ENCODE measurements around the gene RASGEF1B.

RASGEF1B gene

DNA sequence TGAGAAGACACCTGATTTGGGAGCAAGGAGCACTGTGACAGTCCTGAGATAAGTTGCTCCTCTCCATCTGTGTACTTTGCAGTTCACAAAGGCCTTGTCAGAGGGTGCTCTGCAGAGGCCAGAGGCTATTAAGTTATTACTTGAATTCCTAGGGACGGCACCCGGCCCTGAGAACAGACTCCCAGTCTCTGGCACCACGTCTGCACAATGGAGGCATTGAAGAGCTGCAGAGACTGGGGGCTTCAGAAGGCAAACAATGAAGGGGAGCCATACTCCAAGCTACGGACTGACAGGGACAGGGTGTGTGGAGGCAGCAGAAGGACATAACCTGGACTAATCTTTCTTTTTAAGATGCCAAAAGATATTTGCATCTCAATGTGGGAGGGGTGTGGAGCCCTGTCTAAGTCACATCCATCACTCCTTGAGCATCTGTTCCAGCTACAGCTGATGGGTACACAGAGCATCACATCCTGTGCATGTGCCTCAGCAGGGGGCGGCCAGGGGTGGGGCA, 11.5 kb downstream of the RASGEF1B start:
- Histone ChIP-seq H3K9me3 (ENCODE audit: control extremely low read depth in 1 of 5, control insufficient read depth in 4 of 5, insufficient read depth in 2 of 5, low read depth in 1 of 5, low read length in 4 of 5) (no peaks in the 10 kb centered on the region), H3K27me3 (replicated peaks in 2 of 5; ENCODE audit: control insufficient read depth in 4 of 5, insufficient read depth in 5 of 5, low read length in 4 of 5) (no peaks in the 10 kb centered on the region), H3K4me1 (ENCODE audit: control extremely low read depth in 1 of 4, control insufficient read depth in 4 of 4, insufficient read depth in 4 of 4, low read length in 3 of 4) (peaks cover 3 to 15% (median 8%) of the 10 kb centered on the region in 4 experiments), H3K36me3 (ENCODE audit: control insufficient read depth in 4 of 4, insufficient read depth in 4 of 4, low read length in 3 of 4) (peaks cover 0 to 26% (median 8%) of the 10 kb centered on the region in 4 experiments), H3K27ac (ENCODE audit: insufficient read depth in 1 of 2, low read depth in 1 of 2, low read length in 2 of 2, poor library complexity in 1 of 2, severe bottlenecking in 2 of 2) (no peak overlapping the region), H3K4me3 (ENCODE audit: control insufficient read depth in 1 of 7, extremely low read depth in 1 of 7, insufficient read depth in 4 of 7, low read depth in 2 of 7, low read length in 6 of 7) (no peak overlapping the region)
- 100% methylated on average over 3 of the region's 5 CpGs for WGBS (ENCODE audit: insufficient coverage)
- no peak for DNase-seq
- POLR2A ChIA-PET = no interaction called here
- CTCF ChIA-PET = interaction anchor here (0.8 to 1.1 kb wide), 3 partner anchors 9 to 384 kb away, joined by 3 read pairs; no protein-coding TSS in a partner anchor

DNA sequence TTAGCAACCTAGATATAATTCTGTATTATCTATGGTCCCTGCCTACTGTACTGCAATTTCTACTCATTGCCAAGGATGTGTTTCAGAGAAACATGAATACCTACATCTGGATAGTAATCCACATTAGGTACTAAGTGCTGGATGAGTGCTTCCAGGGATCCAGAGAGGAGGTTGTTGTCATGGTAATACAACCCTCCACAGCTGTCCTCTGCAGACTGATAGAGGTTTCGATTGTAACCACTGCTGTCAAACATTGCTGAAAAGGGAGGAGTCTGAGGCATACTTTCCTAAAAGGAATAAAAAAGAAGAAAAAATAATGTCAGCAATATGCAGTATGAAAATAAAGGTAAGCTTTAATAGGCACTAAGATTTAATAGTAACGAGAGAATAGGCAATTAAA, 12.5 kb downstream of the RASGEF1B start:
- POLR2A ChIA-PET = no interaction called here
- Histone ChIP-seq H3K9me3 (ENCODE audit: control extremely low read depth in 1 of 5, control insufficient read depth in 4 of 5, insufficient read depth in 2 of 5, low read depth in 1 of 5, low read length in 4 of 5) (no peaks in the 10 kb centered on the region), H3K27me3 (replicated peaks in 2 of 5; ENCODE audit: control insufficient read depth in 4 of 5, insufficient read depth in 5 of 5, low read length in 4 of 5) (no peaks in the 10 kb centered on the region), H3K4me3 (ENCODE audit: control insufficient read depth in 1 of 7, extremely low read depth in 1 of 7, insufficient read depth in 4 of 7, low read depth in 2 of 7, low read length in 6 of 7) (no peak overlapping the region), H3K4me1 (ENCODE audit: control extremely low read depth in 1 of 4, control insufficient read depth in 4 of 4, insufficient read depth in 4 of 4, low read length in 3 of 4) (peaks cover 9 to 26% (median 16%) of the 10 kb centered on the region in 4 experiments), H3K27ac (ENCODE audit: insufficient read depth in 1 of 2, low read depth in 1 of 2, low read length in 2 of 2, poor library complexity in 1 of 2, severe bottlenecking in 2 of 2) (no peak overlapping the region), H3K36me3 (ENCODE audit: control insufficient read depth in 4 of 4, insufficient read depth in 4 of 4, low read length in 3 of 4) (peaks cover 0 to 26% (median 8%) of the 10 kb centered on the region in 4 experiments)
- CTCF ChIA-PET = interaction anchor here (1.0 to 1.2 kb wide), 3 partner anchors 8 to 386 kb away, joined by 3 to 6 read pairs (median 3); no protein-coding TSS in a partner anchor
- no peak for DNase-seq
- WGBS (ENCODE audit: insufficient coverage) = 100% methylated on average over 2 of the region's 2 CpGs

DNA sequence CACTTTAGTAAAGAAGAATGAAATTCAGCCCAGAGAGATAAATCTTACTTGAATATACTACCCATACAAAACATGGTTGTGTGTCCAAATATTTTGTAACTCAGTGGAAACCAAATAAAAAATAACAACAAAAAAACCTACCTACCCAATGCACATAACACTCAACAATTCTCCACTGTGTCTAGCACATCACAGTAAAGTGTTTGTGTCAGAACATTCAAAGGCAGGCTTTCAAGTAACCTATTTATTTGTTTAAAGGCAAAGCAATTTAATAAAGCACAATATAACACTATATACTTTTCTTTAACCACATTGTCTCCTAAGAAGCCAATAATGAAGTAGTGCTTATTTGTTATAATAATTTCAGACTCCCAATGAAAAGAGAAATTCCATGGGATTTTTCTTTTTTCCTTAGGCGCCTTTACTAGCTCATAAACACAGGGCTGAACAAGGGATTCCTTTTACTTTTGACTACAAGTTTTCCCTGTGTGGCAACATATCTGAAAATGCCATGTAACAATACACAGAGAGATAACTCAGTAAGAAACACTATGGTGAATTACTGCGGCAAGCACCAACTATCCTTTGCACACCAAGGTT, 13.7 kb downstream of the RASGEF1B start:
- no peak for DNase-seq
- H3K4me1 ChIP-seq (ENCODE audit: control extremely low read depth in 1 of 4, control insufficient read depth in 4 of 4, insufficient read depth in 4 of 4, low read length in 3 of 4) = peaks cover 9 to 26% (median 17%) of the 10 kb centered on the region in 4 experiments
- no peak overlapping the region for H3K27ac ChIP-seq (ENCODE audit: insufficient read depth in 1 of 2, low read depth in 1 of 2, low read length in 2 of 2, poor library complexity in 1 of 2, severe bottlenecking in 2 of 2)
- WGBS (ENCODE audit: insufficient coverage) = 83% methylated on average over 1 of the region's 2 CpGs
- H3K4me3 ChIP-seq (ENCODE audit: control insufficient read depth in 1 of 7, extremely low read depth in 1 of 7, insufficient read depth in 4 of 7, low read depth in 2 of 7, low read length in 6 of 7) = no peak overlapping the region
- H3K9me3 ChIP-seq (ENCODE audit: control extremely low read depth in 1 of 5, control insufficient read depth in 4 of 5, insufficient read depth in 2 of 5, low read depth in 1 of 5, low read length in 4 of 5) = no peaks in the 10 kb centered on the region
- no peaks in the 10 kb centered on the region for H3K27me3 ChIP-seq (replicated peaks in 2 of 5; ENCODE audit: control insufficient read depth in 4 of 5, insufficient read depth in 5 of 5, low read length in 4 of 5)
- ChIA-PET POLR2A (interaction anchor here (0.5 kb wide), 2 partner anchors 47 to 160 kb away, joined by 3 read pairs; no protein-coding TSS in a partner anchor), CTCF (interaction anchor here (0.7 to 1.2 kb wide), 3 partner anchors 9 to 387 kb away, joined by 3 to 6 read pairs (median 3); no protein-coding TSS in a partner anchor)
- peaks cover 0 to 35% (median 9%) of the 10 kb centered on the region in 4 experiments for H3K36me3 ChIP-seq (ENCODE audit: control insufficient read depth in 4 of 4, insufficient read depth in 4 of 4, low read length in 3 of 4)

DNA sequence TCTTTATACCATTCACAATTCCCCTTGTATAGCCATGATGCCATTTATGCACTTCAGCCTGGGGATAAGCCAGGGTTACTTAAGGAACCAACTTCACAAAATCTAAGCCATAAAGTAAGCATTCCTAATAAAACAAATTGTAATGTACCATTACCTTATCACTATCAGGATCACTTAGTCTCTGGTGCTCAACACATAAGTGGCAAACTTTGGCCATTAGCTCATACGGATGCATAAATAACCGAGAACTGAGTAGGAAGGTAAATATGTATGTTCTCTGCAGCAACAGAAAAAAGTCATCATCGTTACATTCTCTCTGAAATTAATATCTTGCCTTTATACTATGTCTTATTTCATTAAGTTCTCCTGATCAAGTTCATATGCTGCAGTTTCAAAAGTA, 14.4 kb downstream of the RASGEF1B start:
- Histone ChIP-seq H3K4me1 (ENCODE audit: control extremely low read depth in 1 of 4, control insufficient read depth in 4 of 4, insufficient read depth in 4 of 4, low read length in 3 of 4) (peaks cover 9 to 26% (median 17%) of the 10 kb centered on the region in 4 experiments), H3K4me3 (ENCODE audit: control insufficient read depth in 1 of 7, extremely low read depth in 1 of 7, insufficient read depth in 4 of 7, low read depth in 2 of 7, low read length in 6 of 7) (no peak overlapping the region), H3K27ac (ENCODE audit: insufficient read depth in 1 of 2, low read depth in 1 of 2, low read length in 2 of 2, poor library complexity in 1 of 2, severe bottlenecking in 2 of 2) (no peak overlapping the region), H3K36me3 (ENCODE audit: control insufficient read depth in 4 of 4, insufficient read depth in 4 of 4, low read length in 3 of 4) (peaks cover 0 to 42% (median 9%) of the 10 kb centered on the region in 4 experiments), H3K27me3 (replicated peaks in 2 of 5; ENCODE audit: control insufficient read depth in 4 of 5, insufficient read depth in 5 of 5, low read length in 4 of 5) (no peaks in the 10 kb centered on the region), H3K9me3 (ENCODE audit: control extremely low read depth in 1 of 5, control insufficient read depth in 4 of 5, insufficient read depth in 2 of 5, low read depth in 1 of 5, low read length in 4 of 5) (no peaks in the 10 kb centered on the region)
- POLR2A ChIA-PET = interaction anchor here (0.5 kb wide), 1 partner anchor 161 kb away, joined by 3 read pairs; no protein-coding TSS in a partner anchor
- no peak for DNase-seq
- no CpG with 5 or more reads among the region's 3 CpGs for WGBS (ENCODE audit: insufficient coverage)
- CTCF ChIA-PET = no interaction called here

DNA sequence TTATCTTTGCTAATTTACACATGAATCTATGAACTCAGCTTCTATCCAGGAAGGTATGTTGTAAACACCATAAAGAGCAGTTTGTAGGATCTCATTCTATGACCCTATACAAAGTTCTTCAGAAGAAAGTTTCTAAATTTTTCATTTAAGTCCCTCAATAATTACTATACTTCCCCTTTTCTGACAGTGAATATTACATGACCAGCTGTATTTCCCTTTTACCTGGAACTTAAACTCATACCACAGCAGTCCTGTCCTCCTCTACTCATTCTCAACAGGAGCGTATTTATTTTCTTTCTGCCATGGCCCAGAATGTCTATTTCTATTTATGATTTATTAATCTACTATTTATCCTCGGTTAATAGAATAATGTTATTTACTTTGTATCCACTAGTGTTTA, 15.8 kb downstream of the RASGEF1B start:
- CTCF ChIA-PET = interaction anchor here (1.3 kb wide), 1 partner anchor 232 kb away, joined by 3 read pairs; no protein-coding TSS in a partner anchor
- Histone ChIP-seq H3K9me3 (ENCODE audit: control extremely low read depth in 1 of 5, control insufficient read depth in 4 of 5, insufficient read depth in 2 of 5, low read depth in 1 of 5, low read length in 4 of 5) (no peaks in the 10 kb centered on the region), H3K4me1 (ENCODE audit: control extremely low read depth in 1 of 4, control insufficient read depth in 4 of 4, insufficient read depth in 4 of 4, low read length in 3 of 4) (peaks cover 9 to 26% (median 17%) of the 10 kb centered on the region in 4 experiments), H3K27me3 (replicated peaks in 2 of 5; ENCODE audit: control insufficient read depth in 4 of 5, insufficient read depth in 5 of 5, low read length in 4 of 5) (no peaks in the 10 kb centered on the region), H3K36me3 (ENCODE audit: control insufficient read depth in 4 of 4, insufficient read depth in 4 of 4, low read length in 3 of 4) (peaks cover 0 to 53% (median 12%) of the 10 kb centered on the region in 4 experiments), H3K4me3 (ENCODE audit: control insufficient read depth in 1 of 7, extremely low read depth in 1 of 7, insufficient read depth in 4 of 7, low read depth in 2 of 7, low read length in 6 of 7) (no peak overlapping the region), H3K27ac (ENCODE audit: insufficient read depth in 1 of 2, low read depth in 1 of 2, low read length in 2 of 2, poor library complexity in 1 of 2, severe bottlenecking in 2 of 2) (no peak overlapping the region)
- POLR2A ChIA-PET = no interaction called here
- WGBS (ENCODE audit: insufficient coverage) = no CpG with 5 or more reads among the region's 2 CpGs
- peak in 2 of 3 donors; percentile 54 to 71 for DNase-seq

DNA sequence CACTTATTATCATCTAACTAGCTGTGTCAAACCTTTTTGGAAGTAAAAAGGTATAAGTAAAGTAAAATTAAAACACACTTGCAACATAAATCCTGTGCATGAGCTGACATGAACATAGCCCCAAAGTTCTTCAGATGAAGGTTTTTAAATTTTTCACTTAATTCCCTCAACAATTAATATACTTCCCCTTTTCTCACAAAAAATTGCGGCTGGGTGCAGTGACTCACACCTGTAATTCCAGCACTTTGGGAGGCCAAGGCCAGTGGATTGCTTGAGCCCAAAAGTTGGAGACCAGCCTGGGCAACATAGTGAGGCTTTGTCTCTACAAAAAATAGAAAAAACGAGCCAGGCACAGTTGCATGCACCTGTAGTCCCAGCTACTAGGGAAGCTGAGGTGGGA, 16.8 kb downstream of the RASGEF1B start:
- H3K4me3 ChIP-seq (ENCODE audit: control insufficient read depth in 1 of 7, extremely low read depth in 1 of 7, insufficient read depth in 4 of 7, low read depth in 2 of 7, low read length in 6 of 7) = no peak overlapping the region
- H3K27ac ChIP-seq (ENCODE audit: insufficient read depth in 1 of 2, low read depth in 1 of 2, low read length in 2 of 2, poor library complexity in 1 of 2, severe bottlenecking in 2 of 2) = no peak overlapping the region
- no peaks in the 10 kb centered on the region for H3K27me3 ChIP-seq (replicated peaks in 2 of 5; ENCODE audit: control insufficient read depth in 4 of 5, insufficient read depth in 5 of 5, low read length in 4 of 5)
- peak in 2 of 3 donors; percentile 80 to 84 for DNase-seq
- POLR2A ChIA-PET = no interaction called here
- 50% methylated on average over 2 of the region's 2 CpGs for WGBS (ENCODE audit: insufficient coverage)
- CTCF ChIA-PET = interaction anchor here (1.3 to 1.6 kb wide), 3 partner anchors 11 to 233 kb away, joined by 3 to 5 read pairs (median 4); no protein-coding TSS in a partner anchor
- H3K4me1 ChIP-seq (ENCODE audit: control extremely low read depth in 1 of 4, control insufficient read depth in 4 of 4, insufficient read depth in 4 of 4, low read length in 3 of 4) = peaks cover 9 to 26% (median 17%) of the 10 kb centered on the region in 4 experiments
- H3K36me3 ChIP-seq (ENCODE audit: control insufficient read depth in 4 of 4, insufficient read depth in 4 of 4, low read length in 3 of 4) = peaks cover 0 to 60% (median 12%) of the 10 kb centered on the region in 4 experiments
- no peaks in the 10 kb centered on the region for H3K9me3 ChIP-seq (ENCODE audit: control extremely low read depth in 1 of 5, control insufficient read depth in 4 of 5, insufficient read depth in 2 of 5, low read depth in 1 of 5, low read length in 4 of 5)

DNA sequence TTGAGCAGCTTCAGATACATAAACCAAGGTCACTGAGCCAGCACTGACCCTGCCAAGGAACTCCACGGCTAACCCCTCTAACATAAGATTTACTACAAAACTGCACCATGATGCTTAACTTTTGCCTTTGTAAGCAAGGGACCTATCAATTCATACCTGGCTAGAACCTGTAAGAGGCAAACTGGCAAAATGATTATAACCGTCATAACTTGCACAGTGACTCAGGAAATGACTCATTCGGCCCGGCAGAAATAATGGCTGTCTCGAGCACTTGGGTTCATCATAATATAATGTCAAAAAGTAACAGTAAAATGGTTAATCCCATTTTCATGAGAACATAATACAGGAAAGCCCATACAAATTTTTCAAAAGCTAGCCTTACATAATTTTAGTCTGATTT, 17.2 kb downstream of the RASGEF1B start:
- H3K36me3 ChIP-seq (ENCODE audit: control insufficient read depth in 4 of 4, insufficient read depth in 4 of 4, low read length in 3 of 4) = peaks cover 0 to 60% (median 12%) of the 10 kb centered on the region in 4 experiments
- H3K27me3 ChIP-seq (replicated peaks in 2 of 5; ENCODE audit: control insufficient read depth in 4 of 5, insufficient read depth in 5 of 5, low read length in 4 of 5) = no peaks in the 10 kb centered on the region
- DNase-seq = peak; percentile 54 to 88 (median 79)
- ChIA-PET POLR2A (interaction anchor here (0.6 kb wide), 1 partner anchor 234 kb away, joined by 3 read pairs; no protein-coding TSS in a partner anchor), CTCF (interaction anchor here (1.2 to 1.6 kb wide), 4 partner anchors 9 to 33 kb away, joined by 3 to 5 read pairs (median 4); no protein-coding TSS in a partner anchor)
- peaks cover 9 to 26% (median 17%) of the 10 kb centered on the region in 4 experiments for H3K4me1 ChIP-seq (ENCODE audit: control extremely low read depth in 1 of 4, control insufficient read depth in 4 of 4, insufficient read depth in 4 of 4, low read length in 3 of 4)
- H3K4me3 ChIP-seq (ENCODE audit: control insufficient read depth in 1 of 7, extremely low read depth in 1 of 7, insufficient read depth in 4 of 7, low read depth in 2 of 7, low read length in 6 of 7) = no peak overlapping the region
- 75% methylated on average over 1 of the region's 5 CpGs for WGBS (ENCODE audit: insufficient coverage)
- H3K9me3 ChIP-seq (ENCODE audit: control extremely low read depth in 1 of 5, control insufficient read depth in 4 of 5, insufficient read depth in 2 of 5, low read depth in 1 of 5, low read length in 4 of 5) = no peaks in the 10 kb centered on the region
- peak overlapping the region in 1 of 2 experiments; percentile 30 for H3K27ac ChIP-seq (ENCODE audit: insufficient read depth in 1 of 2, low read depth in 1 of 2, low read length in 2 of 2, poor library complexity in 1 of 2, severe bottlenecking in 2 of 2)

All from common myeloid progenitor, CD34-positive (primary cell).